Sigmoid colon (tissue), 3 donors: ENCODE data around the gene CXorf49B.
"Not testable (repeated sequence)": the region's sequence is repeated elsewhere in the genome, so short reads cannot be mapped to it uniquely, and the experiment has no call there.

Source experiments
- CTCF ChIP-seq, 4 experiments: fragments of 450-650 bp in 3 of 4; fragments of 200-600 bp in 1 of 4; IDR thresholded peaks; one replicate each; pipeline ENCODE4 v1.5.1; 2016 to 2019; ENCODE audit warnings: antibody characterized with exemption in 4 of 4, mild to moderate bottlenecking in 3 of 4, moderate library complexity in 2 of 4
- POLR2A ChIP-seq, 2 donors: fragments of 450-650 bp; IDR thresholded peaks; one replicate each; pipeline ENCODE4 v1.6.1; 2016; ENCODE audit warnings: antibody characterized with exemption in 2 of 2, mild to moderate bottlenecking in 2 of 2, moderate library complexity in 2 of 2

DNA sequence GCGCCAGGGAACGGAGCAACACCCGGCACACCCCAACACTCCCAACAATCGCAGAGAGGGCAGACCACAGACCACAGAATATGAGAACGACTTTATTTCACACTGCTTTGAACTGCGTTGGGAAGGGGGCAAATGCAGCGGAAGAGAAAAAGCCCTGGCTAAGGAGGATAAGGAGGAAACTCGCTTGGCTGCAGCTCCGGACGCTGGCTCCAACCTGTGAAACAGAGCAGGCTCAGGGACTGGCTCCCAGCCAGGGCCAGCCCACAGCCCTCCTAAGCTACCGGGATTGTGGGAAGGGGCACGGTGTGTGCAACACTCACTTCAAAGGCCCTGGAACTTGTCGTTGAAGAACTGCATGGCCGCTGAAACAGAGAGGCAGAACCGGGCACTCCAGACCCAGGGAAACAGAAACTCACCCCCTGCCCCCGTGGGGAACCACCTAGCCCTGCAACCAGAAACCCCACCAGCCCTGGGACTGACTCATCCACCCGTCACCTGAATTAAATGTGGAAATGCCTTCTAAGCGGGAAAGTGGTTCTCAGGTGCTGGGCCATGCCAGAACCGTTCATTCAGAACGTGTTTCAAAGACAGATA is 2.4 kb upstream of the CXorf49B start:
- TF ChIP-seq CTCF, POLR2A (IDR thresholded peaks at IDR 0.05): not testable (repeated sequence)
